NCI-H1092 treated with DMSO at 0.1 percent for 48 hours (cell line): ENCODE measurements around the gene ICAM2.

ENCODE experiments used
- DNase-seq: peaks from one replicate; lab custom pipeline; 2025; lab: John Stamatoyannopoulos, UW

Gene ICAM2

DNA sequence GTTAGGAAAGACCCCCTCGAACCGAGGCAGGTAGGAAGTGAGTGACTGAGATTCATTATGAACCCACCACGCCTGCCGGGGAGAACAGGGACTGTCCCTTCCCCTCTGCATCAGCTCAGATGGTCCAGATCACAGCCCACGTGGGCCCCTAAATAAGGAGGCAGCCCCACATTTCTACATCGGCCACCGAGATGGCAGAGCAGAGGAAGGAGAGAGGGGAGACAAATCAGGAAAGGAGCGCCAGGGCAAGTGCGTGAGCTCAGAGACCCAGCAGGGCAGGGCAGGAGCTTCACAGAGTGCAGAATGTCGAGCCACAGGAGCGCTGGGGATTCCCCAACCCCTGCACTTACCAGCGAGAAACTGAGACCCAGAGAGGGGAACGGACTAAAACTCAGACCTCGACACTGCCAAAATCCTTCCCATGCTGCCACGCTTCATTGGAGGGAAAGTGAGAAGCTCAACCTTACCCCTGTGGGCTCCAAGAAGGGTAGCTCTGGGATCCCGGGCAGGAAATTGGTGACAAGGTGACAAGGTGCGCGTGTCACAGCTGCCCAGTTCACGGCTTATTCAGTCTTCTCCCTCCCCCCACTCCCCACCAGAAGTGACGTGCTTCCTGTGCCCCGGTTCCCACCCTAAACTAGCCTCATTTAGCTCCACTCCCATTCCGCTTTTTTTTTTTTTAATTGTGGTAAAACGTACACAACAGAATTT lies at the start of gene ICAM2:
TSS of gene ICAM2 (minus strand) at position 578 of the 711 bp plus-strand sequence. CDS start 13,942 bp downstream, outside the sequence.
- DNase-seq, result peak; percentile 5

DNA sequence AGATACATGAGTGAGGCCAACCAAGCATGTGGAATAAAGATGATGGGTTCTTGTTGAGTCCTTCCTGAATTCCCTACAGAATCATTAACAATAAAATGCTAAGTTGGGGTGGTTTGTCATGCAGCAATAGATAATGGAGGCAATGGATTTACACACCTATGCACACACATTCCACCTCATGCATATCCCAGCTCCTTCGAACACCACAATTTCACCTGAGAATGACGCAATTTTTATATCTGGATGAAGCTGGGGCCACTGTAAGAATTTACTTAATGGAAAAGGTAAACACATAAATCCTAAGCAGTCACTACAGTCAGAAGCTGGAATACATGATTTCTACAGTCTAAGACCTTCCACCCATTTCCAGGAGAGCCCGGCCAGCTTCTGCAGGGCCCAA lies 49.8 kb upstream of the ICAM2 start:
- DNase-seq, result no peak

DNA sequence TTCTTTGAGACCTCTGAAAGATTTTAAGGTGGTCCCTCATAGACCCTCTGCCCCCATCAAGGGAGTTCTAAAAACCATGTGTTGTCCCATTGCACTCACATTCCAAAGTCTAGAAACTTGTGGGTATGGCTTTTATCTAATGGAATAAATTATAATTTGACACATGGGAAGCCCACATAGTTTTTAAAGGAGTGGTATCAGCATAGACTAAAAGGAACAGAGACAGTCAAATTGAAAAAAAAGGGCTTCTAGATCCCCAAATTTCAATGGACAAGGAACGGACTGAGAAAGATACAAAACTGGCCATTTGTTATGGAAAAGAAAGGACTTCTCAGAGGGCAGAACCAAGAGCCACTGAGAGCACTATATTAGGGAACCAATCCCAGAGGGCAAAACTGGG lies 48.7 kb upstream of the ICAM2 start:
- DNase-seq, result no peak

DNA sequence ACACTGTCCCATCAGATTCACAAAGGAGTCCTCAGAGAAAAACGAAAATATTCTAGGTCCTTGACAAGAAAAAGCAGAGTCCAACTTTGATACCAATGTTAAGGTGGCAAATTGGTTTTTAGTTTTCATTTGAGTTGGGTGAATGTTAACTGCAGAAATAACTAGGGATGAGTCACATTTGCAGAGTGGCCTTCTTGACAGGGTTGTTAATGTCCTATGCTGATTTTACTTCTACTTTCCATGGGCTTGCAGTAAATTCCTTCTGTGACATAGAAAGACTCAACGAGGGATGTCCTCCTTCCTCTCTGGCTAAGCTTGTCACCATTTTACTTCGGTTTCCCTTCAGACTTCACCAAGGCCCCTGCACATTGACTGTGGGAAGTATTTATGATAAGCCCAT lies 47.2 kb upstream of the ICAM2 start:
- no peak for DNase-seq

DNA sequence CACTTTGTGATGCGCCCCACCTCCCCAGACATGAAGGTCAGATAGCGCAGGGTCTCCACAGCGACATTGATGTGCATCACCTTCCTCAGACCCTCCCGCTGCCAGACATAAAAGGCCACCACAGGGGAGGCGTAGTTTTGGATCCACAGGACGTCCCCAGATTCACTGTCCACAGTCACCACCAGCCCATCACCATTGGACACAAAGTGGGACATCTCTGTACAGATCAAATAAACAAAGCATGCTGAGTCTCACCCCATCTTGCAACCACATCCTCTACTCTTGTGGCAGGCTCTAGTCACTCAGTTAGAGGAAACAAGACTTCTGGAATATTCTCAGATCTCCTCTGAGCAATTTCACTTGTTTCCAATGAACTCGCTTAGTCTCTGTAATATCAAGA lies 46.3 kb upstream of the ICAM2 start:
- DNase-seq, result no peak

DNA sequence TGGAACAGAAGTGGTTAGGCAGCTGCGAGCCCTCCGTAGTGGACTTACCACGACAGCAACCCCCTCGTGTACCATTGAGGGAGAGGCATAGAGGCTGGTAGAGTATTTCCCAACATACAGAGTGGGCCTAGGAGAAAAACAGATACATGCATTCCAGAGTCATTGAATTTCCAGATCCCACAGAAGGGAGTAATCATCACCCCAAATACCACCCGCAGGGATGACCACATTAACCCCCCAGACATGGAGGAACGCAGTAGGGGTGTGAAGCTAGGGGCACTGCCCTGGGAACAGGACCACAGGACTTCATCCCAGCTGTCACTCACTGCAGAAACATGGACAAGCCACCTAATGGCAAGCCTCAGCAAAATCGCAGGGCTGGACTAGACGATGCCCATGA lies 44.7 kb upstream of the ICAM2 start:
- no peak for DNase-seq

DNA sequence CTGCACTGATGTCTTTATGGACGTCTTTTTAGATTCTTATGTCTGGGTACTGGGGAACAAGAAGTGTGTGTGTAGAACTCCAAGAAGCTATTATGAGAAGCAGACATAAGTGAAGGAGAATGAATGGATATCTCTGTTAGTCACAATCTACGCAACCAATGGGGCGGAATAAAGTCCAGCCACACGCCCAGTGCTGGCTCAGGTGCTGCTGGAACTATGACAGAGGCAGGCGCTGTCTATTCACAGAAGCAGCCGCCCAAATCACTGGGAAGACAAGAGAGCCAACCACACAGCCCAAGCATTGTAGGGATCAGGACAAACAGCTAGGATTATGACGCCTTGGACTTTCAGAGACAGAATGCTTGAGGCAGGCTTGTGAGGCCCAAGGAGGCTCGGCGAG lies 43.9 kb upstream of the ICAM2 start:
- no peak for DNase-seq

DNA sequence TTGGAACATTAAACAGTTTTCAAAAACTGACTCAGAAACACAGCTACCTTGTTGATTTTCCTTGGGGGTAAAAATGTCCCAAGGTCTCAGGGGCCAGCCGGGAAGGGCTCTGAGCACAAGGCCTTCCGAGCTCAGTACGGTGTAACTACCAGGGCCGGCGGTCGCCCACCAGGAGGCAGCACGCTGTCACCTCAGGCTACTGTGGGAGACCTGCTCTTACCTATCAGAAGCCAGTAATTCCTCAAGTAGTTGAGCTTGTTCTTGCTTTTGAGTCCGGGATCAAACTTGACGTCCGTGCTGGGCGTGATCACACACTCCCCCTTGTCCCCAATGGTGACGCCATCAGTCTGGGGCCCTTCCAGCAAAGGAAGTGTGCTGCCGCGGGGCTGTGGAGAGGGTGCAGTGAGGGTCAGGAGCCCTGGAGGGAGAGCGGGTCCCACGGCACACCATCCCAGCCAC lies 43.4 kb upstream of the ICAM2 start:
- DNase-seq, result peak; percentile 25

DNA sequence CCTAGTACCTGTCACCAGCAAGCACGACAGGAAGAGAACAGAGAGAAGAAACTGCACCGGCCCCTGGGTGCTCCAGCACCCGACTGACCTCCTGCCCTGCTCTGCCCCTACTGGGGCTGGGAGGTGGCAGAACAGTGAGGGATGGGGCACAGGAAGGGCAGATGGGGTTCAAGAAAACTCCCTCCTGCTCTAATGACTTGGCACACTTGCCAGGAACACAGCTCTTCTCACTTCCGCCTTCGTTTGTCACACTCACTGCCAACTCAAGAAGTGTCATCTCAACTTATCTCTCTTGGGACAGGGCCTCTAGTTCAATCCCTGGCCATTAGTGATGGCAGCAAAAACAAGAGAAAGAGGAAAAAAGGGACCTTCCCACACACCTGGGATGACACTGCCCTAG lies 42.7 kb upstream of the ICAM2 start:
- DNase-seq, result no peak

DNA sequence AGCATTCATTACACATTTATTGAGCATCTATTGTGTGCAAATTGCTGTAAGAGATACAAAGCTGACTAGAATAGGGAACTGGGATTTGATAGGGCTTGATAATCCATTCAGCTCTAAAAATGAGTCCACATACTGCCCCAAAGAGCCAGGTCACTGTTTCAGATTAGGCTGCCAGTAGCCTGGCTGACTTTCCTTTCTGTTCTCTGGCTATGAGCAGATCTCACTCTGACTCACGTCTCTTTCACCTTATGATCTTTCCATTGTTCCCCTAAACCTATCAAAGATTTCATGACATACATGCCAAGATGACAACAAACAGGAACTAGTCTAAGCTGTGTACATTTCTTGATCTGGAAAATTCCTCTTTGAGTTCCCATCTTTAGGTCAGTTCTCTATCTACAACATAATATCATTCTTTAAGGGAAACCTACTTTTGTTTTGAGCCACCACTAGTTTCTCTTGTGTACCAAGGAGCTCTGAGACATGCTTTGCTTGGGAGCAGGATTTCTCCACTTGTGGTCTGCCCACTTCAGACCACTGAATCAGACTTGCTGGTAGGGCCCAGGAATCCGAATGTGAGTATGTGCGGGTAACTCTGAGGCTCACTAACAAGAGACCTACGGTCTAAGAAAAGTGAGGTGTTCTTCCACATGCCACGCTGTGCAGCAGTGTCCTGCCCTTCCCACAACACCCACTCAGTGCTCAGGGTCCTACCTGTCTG lies 40.9 kb upstream of the ICAM2 start:
- no peak for DNase-seq

DNA sequence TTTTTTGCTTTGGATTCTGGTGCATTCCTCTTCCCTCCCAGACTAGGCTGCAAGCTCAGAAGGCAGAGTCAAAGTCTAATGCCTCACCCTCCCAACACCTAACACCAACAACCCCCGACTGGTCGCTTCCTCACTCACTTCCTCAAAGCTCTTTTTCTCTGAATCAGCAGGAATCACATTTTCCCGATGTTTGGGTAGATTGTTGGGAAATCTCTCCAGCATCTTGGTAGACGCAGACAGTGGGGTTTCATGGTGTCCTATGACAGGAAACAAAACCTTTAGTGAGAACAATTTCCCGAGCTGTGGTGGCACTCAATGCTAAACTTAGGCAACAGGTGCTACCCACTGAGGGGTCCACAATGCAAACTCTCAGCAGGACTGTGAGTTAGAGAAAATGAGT lies 39.9 kb upstream of the ICAM2 start:
- no peak for DNase-seq

DNA sequence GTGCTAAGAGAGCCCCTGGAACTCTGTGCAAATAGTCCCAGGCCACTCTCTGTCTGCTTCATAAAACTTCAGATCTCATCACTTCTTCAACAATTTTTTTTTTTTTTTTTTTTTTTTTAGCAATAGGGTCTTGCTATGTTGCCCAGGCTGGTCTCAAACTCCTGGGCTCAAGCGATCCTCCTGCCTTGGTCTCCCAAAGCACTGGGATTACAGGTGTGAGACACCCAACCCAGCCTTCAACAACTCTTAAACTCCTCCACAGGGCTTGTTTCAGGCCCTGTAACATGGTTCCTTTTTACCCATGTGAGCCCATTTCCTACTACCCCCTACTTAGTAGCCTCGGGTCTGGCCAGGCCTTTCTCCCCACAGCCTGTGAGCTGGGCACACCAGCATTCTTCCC lies 39.3 kb upstream of the ICAM2 start:
- DNase-seq, result no peak

DNA sequence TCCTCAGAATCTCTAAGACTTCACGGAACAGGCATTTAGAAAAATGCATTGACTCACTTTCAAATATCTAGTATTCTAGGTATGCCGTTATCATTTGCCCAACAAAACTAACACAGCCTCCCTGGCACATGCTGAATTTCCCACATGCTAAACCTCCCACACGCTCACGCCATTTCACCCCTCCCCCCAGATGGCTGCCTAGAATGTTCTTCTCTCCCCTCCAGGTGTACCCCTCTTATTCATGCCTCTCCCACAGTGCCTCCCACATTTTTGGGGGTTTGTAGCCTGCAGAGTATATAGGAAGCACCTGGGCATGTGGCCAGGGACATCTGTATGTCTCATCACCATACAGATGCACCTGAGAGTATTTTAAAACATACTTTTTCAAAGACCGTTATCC lies 38.2 kb upstream of the ICAM2 start:
- no peak for DNase-seq

DNA sequence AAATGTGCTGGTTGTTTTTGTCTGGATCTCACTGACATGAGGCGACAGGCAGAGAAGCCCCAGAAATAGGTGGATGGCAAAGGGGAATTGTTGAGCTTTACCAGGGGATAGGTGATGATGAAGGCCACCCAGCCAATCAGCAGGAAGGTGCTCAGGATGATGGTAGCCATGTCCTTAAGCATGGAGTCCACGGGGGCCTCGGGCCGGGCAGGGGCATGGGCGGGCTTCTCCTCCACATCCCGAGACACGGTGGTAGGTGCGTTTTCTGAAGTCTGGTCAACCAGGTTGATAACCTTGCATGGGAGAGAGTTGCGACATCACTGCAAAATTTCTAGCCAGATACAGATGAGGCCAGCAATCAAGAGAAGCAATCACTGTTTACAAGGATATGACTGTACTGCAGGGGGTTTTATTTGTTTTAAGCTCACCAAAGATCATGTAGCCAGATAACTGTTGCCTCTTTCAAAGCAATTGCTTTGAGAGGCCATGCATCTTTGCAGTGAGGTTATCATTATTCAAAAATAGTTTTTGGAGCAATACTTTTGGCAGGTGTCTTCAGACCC lies 37.3 kb upstream of the ICAM2 start:
- DNase-seq, result no peak

DNA sequence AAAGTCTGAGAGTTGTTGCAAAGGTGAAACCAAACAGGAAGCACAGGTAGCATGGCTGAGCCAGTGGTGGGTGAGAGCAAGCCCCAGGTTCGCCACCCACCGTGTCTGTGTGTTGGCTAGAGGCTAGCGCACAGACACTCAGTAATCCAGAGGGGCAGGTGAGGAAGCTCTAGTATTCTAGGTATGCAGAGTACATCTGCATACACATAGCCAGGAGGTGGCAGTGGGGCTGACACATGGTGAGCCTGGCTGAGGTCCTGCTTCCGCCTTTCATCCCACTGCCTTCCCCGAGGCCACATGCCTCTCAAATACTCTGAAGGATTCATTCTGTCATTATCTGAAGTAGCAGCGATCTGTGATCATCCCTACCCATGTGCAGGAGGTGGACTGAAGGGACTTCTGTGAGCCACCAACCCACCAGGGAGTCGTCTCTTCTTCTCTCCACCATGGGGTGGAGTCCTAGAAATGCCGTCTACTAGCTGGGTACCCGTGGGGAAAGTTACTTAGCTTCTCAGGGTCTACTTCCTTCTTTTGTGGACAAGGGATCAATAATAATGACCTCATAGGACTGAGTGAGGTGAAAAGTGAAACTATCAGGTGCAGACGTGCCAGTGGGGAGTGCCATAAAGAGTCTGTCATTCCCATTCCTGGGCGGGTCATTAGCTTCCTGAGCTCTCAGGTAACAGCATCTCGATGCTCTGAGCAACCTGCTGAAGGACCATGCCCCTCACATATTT lies 36.0 kb upstream of the ICAM2 start:
- no peak for DNase-seq

DNA sequence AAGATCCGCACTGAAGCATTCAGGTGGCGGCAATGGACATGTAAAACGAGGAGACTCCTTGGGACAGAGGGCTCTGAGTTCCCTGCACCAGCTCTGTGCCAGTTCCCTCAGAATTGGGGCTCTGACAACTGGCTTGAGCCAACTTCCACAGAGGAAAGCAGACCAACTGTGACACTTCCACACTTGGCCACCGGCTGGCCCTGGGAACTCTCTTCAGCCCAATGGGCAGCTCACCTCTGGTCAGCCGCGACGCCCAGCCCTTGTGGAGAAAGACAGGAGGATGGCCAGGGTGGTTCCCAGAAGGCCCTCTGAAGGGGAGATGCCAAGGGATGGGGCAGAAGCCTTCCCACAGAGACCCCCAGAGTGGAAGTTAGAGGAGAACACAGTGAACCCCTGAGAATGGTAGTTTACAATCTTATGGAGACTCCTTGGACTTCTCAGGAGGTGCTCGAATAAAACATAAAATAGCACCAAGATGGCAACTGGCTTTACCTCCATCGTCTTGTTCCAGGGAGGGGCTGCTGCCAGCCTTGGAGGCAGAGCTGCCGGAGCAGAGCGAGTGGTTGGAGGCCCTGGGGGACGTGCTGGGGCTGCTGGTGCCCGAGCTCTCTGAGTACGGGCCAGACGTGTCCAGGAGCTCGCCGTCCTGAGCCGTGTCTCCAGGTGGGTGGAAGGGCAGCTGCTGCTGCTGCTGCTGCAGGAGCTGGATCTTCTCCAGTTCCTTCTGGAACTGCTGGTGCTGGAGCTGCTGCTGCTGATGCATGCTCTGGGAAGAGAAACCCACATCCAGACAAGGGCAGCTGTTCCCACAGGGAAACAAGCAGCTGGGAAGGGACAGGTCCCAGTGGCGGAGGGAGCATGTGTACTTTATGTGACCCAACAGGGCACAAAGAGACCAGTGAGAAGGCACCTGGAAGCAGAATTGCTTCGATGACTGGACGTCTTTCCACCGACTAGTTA lies 35.0 kb upstream of the ICAM2 start:
- no peak for DNase-seq

DNA sequence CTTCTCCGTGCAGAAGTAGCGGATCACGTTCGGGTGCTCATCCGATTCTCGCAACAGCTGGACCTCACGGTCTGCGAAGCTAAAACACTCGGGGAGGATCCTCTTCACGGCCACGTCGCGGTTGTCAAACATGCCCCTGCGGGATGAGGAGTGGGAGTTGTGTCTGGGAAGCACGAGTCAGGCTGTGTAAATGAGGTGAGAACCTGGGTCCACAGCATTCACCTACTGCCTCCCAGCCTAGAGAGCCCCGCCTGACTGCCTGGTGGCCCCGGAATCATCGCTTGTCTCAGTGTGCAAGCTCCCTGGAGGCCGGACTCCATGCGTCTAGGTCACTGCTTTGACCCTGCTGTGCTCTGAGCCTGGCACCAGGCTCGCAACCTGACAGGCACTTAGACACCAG lies 33.9 kb upstream of the ICAM2 start:
- DNase-seq, result no peak

DNA sequence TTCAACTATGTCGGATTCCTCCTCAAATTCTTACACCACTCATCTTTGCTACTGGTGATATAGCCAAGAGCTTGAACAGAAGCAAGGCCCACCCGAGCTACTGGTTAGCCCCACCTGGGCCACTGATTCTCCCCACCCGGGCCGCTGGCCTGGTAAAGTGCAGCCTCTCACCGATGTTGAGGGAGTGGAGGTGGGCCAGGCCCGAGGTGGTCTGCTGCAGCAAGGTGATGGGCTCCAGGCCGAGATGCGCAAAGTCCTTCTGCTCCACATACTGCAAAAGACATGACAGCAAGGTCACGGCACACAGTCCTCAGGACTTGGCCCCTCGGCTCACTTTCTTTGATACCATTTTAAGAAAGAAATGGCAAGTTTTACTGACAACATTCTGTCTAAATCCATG lies 32.7 kb upstream of the ICAM2 start:
- no peak for DNase-seq

DNA sequence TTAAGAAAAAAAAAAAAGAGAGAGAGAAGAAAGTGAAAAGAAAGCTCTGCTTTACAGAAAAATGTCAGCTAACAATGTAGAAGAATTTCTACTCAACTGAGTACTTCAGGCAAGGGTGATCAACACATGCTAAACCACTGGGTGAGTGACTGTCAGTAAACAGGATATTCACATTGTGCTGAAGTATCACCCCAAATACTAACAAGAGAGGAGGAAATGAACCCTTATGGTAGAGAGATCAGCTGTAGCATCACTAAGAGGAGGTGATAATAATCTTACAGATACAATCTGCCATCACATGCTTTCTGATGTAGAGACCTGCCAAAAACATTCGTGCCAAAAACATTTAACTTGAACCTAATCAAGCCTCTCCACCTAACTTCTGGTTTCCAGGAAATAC lies 30.7 kb upstream of the ICAM2 start:
- DNase-seq, result no peak

DNA sequence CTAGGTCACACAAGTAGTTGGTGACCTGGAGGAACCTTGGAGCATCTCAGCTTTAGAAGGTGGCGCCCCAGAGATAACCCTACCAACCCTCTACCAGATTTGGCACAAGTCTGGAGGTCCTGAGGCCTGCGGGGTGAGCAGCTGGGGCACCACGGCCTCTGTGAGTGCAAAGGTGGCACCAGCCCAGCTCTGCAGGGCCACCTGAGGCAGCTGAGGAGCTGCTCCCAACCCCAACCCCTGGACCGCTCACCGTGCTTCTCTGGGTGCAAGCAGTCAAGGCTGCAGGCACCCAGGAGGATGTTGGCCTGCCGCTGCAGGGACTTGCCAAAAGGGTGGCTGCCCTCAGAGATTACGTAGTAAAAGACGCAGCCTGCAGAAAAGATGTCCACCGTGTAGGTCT lies 28.4 kb upstream of the ICAM2 start:
- DNase-seq, result no peak

DNA sequence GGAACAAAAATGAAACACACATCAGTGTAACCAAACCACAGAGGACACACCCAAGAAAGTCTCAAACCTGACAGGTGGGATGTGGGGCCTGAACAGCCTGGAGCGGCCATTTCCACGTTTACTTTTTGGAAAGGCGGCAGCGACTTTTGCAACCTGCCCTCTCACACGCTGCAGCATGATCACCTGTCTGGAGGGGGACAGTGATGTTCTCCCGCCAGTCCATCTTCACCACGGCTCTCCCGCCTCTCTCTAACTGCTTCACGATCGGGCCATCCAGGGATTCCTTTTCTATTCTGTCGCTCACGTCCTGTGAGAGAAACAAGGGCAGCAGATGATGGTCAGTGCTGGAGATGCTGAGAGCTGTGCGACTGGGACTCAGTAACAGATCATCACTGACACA lies 24.7 kb upstream of the ICAM2 start:
- DNase-seq, result no peak
